NT2/D1 (cell line): ENCODE results near the gene HNRNPC.

Experiments
- SUZ12 ChIP-seq: IDR thresholded peaks from 2 replicates; pipeline ENCODE4 v1.6.1; 2011; ENCODE audit not compliant: insufficient read length, insufficient read depth; ENCODE audit errors: extremely low read depth
- YY1 ChIP-seq: IDR thresholded peaks from 2 replicates; pipeline ENCODE4 v1.6.1; 2011; ENCODE audit not compliant: insufficient read length, insufficient read depth
- ZNF274 ChIP-seq: IDR thresholded peaks from 2 replicates; pipeline ENCODE4 v1.6.1; 2011; ENCODE audit warnings: mild to moderate bottlenecking, low read depth, low read length

DNA sequence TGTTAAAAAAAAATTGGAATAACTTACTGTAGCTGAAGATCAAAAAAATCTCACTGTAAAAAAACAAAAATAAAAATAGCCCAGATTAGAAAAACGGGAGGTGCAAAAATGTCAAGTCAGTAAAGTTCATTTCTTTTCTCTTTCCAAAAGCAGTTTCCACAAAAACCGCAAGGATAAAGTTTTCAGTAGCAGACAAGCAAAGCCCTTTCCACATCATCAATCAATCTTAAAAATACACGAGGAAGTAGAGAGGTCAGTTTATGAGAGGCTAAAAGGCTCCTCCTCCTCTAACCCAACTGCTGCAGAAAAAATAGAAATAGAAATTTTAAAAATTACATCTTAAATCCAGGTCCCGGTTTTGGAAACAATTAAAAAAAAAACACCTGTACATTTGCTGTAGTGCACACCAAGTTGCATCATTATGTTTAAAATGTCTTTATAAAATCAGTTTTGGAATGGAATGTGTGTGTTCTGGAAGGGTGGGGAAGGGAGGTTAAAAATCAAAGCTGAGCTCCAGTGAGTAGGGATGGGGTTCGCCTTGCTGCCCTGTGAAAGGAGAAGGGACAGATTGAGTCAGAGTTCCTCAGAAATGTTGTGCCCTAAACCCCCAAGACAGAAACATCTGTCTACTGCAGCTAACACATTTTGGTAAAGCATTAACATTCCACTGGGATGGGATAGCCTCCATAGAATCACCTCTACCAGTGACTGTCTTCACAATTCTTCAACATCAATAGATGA, 5.8 kb downstream of the HNRNPC start:
- TF ChIP-seq YY1 (no peak), ZNF274 (no peak), SUZ12 (no peak)
